Measurements from ENCODE around the gene COL8A2.

The COL8A2 gene

GRCh38 chr1:36051821-36052220, 73.2 kb downstream of the COL8A2 start:
- no peak for DNase-seq (ENCODE audit: low read depth)
